Endothelial cell of umbilical vein (primary cell): ENCODE data around the gene RASAL3. TPM values are rescaled to one million over a fixed set of nuclear protein-coding genes. Genes with fewer than 3 reads are reported as not detected.

ENCODE experiments used
- microRNA counts: library from miRNA; unstranded; fragments of <30 nt; microRNA quantifications from one replicate; lab custom pipeline; 2016
- microRNA-seq: library from miRNA; unstranded; fragments of <30 nt; microRNA quantifications from one replicate; pipeline ENCODE4 v1.2.0, GENCODE V29; 2021; ENCODE audit warnings: borderline number of aligned reads, borderline replicate concordance
- polyA plus RNA-seq, 4 experiments: library from polyadenylated mRNA; depleted of rRNA in 3 of 4; stranded (reverse) in 3 of 4; unstranded in 1 of 4; fragments of >200 nt; gene quantifications; 2 replicates each; pipeline versions ENCODE4 v1.2.1 to v1.2.3, GENCODE V29; 2011 to 2012; ENCODE audit warnings: missing spikeins in 1 of 4
- small RNA-seq: library from RNA; depleted of rRNA; stranded (forward); fragments of <200 nt; gene quantifications from one replicate; pipeline ENCODE3, GENCODE V24; 2012; ENCODE audit warnings: low replicate concordance, low read depth; ENCODE audit not compliant: insufficient read depth, insufficient read length
- total RNA-seq: library from RNA; stranded (reverse); gene quantifications from 2 replicates; pipeline ENCODE4 v1.2.3, GENCODE V29; 2021

The RASAL3 gene
- total and polyA plus RNA-seq, 2 donors (not counting 3 experiments of a cell fraction or from before 2014, with no cell fraction given), result 4.1 to 5.7 TPM

MicroRNAs within 50 kb of the gene (microRNA counts, 767-probe panel; counts per million panel counts)
- 723 counts per million, percentile 96 among the panel's probes with 10 or more counts for microRNA hsa-miR-1470 (lab: Ali Mortazavi, UCI)

Small RNAs within 50 kb of the gene (microRNA-seq; reads per million reads assigned to microRNA genes)
- not detected for gene MIR1470

Small RNAs within 50 kb of the gene (small RNA-seq; reads per million reads assigned to genes)
- gene MIR1470, result not detected

Other genes with a start within 250 kb of the RASAL3 start
- 0.55 and 0.58 TPM in 2 replicates for gene EPHX3, start 232.1 kb downstream of the RASAL3 start, total RNA-seq
- gene EPHX3, start 232.1 kb downstream of the RASAL3 start, polyA plus RNA-seq, result 0.56 and 0.70 TPM in 2 replicates
- 117 and 125 TPM in 2 replicates for gene BRD4, start 132.0 kb downstream of the RASAL3 start, total RNA-seq
- 13.6 and 14.9 TPM in 2 replicates for gene BRD4, start 132.0 kb downstream of the RASAL3 start, polyA plus RNA-seq
- gene AKAP8, start 84.8 kb downstream of the RASAL3 start, total RNA-seq, result 42.6 and 44.1 TPM in 2 replicates
- gene AKAP8, start 84.8 kb downstream of the RASAL3 start, polyA plus RNA-seq, result 16.4 and 18.3 TPM in 2 replicates
- 95.4 and 99.6 TPM in 2 replicates for gene AKAP8L, start 45.6 kb downstream of the RASAL3 start, total RNA-seq
- 63.9 and 65.1 TPM in 2 replicates for gene AKAP8L, start 45.6 kb downstream of the RASAL3 start, polyA plus RNA-seq
- 47.2 and 50.8 TPM in 2 replicates for gene WIZ, start 14.6 kb downstream of the RASAL3 start, total RNA-seq
- gene WIZ, start 14.6 kb downstream of the RASAL3 start, polyA plus RNA-seq, result 21.0 and 25.7 TPM in 2 replicates
- gene PGLYRP2, start 15.0 kb upstream of the RASAL3 start, total RNA-seq, result 0.18 TPM in 1 of 2 replicates, not detected in the other
- 0.03 and 0.19 TPM in 2 replicates for gene PGLYRP2, start 15.0 kb upstream of the RASAL3 start, polyA plus RNA-seq
- gene CYP4F22, start 44.0 kb upstream of the RASAL3 start, total RNA-seq, result not detected in 2 replicates
- not detected in 2 replicates for gene CYP4F22, start 44.0 kb upstream of the RASAL3 start, polyA plus RNA-seq
- gene CYP4F8, start 150.7 kb upstream of the RASAL3 start, total RNA-seq, result not detected in 2 replicates
- not detected in 2 replicates for gene CYP4F8, start 150.7 kb upstream of the RASAL3 start, polyA plus RNA-seq
- not detected in 2 replicates for gene CYP4F3, start 176.4 kb upstream of the RASAL3 start, total RNA-seq
- gene CYP4F3, start 176.4 kb upstream of the RASAL3 start, polyA plus RNA-seq, result not detected in 2 replicates
- gene CYP4F12, start 208.5 kb upstream of the RASAL3 start, total RNA-seq, result not detected in 2 replicates
- gene CYP4F12, start 208.5 kb upstream of the RASAL3 start, polyA plus RNA-seq, result not detected in 2 replicates